ENCODE measurements around the gene SLC23A2.

SLC23A2 gene

DNA sequence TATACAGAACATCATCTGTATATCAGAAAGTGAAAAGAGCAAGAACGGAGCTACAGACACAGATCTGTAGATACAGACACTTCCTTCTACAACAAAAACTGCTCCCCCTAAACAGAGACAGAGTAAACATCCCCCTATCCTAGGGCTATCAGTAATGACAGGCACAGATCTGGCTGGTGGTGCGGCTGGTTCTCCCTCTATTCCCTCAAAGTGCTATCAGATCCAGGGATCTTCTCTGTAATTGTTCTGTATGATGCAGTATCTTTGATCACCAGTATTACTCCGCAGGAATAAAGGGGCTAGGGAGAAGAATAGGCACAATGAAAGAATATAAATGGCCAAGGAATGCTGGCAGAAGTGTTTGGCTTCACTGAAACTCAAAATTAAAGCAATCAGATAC is 80.7 kb downstream of the SLC23A2 start:
- Mint-ChIP-seq H3K9me3 (no peaks in the 10 kb centered on the region), H3K27me3 (no peaks in the 10 kb centered on the region), H3K36me3 (ENCODE audit: low read depth) (peaks cover 3% of the 10 kb centered on the region), H3K27ac (no peak overlapping the region), H3K4me1 (no peaks in the 10 kb centered on the region), H3K4me3 (no peak overlapping the region)
- no peak for ATAC-seq
- DNase-seq: no peak

DNA sequence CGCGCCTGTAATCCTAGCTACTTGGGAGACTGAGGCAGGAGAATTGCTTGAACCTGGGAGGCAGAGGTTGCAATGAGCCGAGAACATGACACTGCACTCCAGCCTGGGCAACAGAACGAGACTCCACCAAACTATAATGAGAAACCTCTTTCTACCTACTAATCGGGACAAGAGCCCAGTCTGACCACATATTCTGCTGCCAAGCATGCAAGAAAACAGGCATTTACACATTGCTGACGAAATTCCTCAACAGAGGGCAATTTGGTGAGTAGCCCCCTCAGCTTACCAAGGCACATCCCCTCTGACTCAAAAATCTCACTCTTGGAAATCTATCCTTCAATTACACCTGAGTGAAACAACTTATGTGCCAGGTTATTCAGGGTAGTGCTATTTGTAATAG is 81.2 kb downstream of the SLC23A2 start:
- H3K36me3 Mint-ChIP-seq (ENCODE audit: low read depth): peaks cover 1% of the 10 kb centered on the region
- no peak for ATAC-seq

DNA sequence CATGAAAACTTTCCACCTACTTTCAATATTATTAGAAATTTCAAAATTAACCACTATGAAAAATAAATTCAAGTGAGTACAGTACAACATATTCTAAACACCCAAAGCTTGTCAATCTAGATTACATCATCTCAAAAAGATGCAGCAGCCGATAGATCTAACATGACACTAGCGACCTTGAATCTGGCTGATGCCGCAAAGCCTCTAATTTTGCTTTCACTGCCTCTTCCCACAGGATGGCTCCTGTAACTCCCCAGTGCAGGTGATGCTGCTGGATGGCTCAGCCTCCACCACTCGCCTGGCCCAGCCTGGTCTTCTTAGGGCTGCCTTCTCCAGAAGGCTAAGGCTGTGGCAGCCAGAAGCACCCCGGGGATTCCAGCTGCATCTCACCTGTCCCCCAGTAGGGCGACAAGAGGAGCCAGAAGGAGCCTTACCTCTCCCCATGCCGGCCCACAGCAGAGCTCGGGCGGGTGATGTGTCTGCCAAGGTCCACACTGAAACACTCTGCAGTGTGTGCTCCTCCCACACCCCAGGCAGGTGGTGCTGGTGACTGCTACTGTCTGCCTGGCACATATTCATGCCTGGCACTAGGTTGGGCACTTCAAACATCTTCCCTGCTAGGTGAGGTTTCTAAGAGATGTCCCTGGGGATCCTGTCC is 82.1 kb downstream of the SLC23A2 start:
- H3K27ac Mint-ChIP-seq: no peak overlapping the region
- ATAC-seq (no peak), DNase-seq (no peak)

More for the DNA sequence above, 81.2 kb downstream of the SLC23A2 start:
- H3K9me3 Mint-ChIP-seq: no peaks in the 10 kb centered on the region
- no peak overlapping the region for H3K27ac Mint-ChIP-seq
- no peak for DNase-seq
- no peak overlapping the region for H3K4me3 Mint-ChIP-seq
- no peaks in the 10 kb centered on the region for H3K4me1 Mint-ChIP-seq
- H3K27me3 Mint-ChIP-seq: no peaks in the 10 kb centered on the region

DNA sequence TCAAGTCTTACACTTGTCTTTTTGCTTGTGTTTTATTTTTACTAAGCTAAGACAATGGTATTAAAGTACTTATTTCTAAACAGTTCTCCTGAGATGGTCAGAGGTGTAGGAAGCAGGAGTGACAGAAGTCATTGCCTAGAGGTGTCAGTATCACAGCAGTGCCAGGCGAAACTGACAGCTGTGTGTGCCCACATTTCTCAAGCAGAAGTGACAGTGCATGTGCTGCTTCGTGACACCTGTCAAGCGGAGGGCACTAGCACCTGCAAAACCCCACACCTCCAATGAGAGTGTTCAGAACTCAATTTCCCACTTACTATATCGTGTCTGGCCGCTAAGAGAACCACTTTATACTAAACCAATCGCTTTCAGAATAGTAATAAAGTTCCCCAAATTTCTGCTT is 82.8 kb downstream of the SLC23A2 start:
- no peak for DNase-seq
- Mint-ChIP-seq H3K4me3 (no peak overlapping the region), H3K27ac (no peak overlapping the region), H3K9me3 (no peaks in the 10 kb centered on the region), H3K4me1 (no peaks in the 10 kb centered on the region), H3K36me3 (ENCODE audit: low read depth) (peaks cover 2% of the 10 kb centered on the region), H3K27me3 (no peaks in the 10 kb centered on the region)
- no peak for ATAC-seq

More for the DNA sequence above, 82.1 kb downstream of the SLC23A2 start:
- H3K27me3 Mint-ChIP-seq: no peaks in the 10 kb centered on the region
- H3K4me1 Mint-ChIP-seq: no peaks in the 10 kb centered on the region
- no peak overlapping the region for H3K4me3 Mint-ChIP-seq
- no peaks in the 10 kb centered on the region for H3K36me3 Mint-ChIP-seq (ENCODE audit: low read depth)
- H3K9me3 Mint-ChIP-seq: no peaks in the 10 kb centered on the region

DNA sequence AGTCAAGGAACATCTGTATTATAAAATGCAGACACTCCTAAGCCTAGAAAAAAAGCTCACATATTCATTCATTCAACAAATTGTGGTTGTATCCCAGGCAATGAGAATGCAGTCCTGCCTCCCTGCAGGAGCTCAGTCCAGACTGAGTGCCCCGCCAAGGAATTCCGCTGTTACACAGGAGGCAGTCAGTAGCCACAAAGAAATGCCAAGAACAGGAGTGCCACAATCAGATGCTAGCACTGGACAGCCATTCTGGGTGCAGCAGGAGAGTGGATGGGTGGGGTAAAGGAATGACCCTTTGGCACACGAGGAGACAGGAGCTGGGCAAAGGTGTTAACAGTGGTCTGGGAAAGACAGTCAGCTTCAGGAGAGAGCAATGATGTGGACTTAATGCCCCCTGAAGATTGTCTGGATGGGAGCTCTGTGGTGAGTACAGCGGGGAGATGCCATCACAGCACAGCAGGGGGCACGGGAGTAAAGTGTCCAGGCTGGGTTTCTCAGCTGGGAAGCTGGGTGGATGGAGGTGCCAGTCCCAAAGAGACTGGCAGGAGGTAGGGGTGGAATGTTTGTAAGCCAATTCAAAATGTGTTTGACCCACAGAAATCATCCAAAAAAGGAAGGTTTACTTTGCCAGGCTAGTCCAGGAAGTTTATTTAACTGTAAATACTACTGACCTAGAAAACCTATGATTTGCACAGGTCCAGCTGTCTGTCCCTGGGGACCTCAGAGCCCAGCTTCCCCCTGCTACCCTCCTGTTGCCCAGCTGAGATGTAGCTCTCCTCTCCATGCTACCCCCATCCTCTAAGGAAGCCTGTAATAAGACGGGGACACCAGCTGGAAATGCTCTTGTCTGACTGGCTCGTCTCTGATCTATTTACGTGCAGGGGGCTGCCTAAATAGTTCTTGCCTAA is 84.1 kb downstream of the SLC23A2 start:
- no peak overlapping the region for H3K4me3 Mint-ChIP-seq
- no peak overlapping the region for H3K27ac Mint-ChIP-seq
- no peaks in the 10 kb centered on the region for H3K27me3 Mint-ChIP-seq
- no peak for ATAC-seq
- H3K36me3 Mint-ChIP-seq (ENCODE audit: low read depth): peaks cover 7% of the 10 kb centered on the region
- no peak for DNase-seq
- no peaks in the 10 kb centered on the region for H3K9me3 Mint-ChIP-seq
- peaks cover 6% of the 10 kb centered on the region for H3K4me1 Mint-ChIP-seq

DNA sequence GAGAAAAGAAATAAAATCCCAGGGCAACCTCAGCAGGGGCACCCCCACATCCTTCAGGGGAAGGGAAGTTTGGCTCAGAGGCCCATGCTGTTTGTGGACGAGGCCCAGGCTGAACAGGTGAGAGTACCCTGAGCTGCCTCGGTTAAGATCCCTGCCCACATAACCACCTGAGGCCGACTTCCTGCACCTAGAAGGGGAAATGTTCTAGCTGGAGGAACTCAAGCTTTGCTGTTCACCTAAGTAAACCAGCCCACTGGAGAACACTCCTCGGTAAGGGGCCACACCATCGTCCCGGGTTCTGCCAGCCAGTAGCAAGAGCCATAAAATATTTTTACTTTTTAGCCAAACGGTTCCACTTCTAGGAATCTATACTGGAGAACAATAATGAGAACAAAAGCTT is 88.2 kb downstream of the SLC23A2 start:
- Mint-ChIP-seq H3K27me3 (no peaks in the 10 kb centered on the region), H3K9me3 (no peaks in the 10 kb centered on the region), H3K4me1 (peaks cover 8% of the 10 kb centered on the region), H3K27ac (no peak overlapping the region), H3K4me3 (no peak overlapping the region), H3K36me3 (ENCODE audit: low read depth) (peaks cover 19% of the 10 kb centered on the region)
- ATAC-seq (no peak), DNase-seq (no peak)

DNA sequence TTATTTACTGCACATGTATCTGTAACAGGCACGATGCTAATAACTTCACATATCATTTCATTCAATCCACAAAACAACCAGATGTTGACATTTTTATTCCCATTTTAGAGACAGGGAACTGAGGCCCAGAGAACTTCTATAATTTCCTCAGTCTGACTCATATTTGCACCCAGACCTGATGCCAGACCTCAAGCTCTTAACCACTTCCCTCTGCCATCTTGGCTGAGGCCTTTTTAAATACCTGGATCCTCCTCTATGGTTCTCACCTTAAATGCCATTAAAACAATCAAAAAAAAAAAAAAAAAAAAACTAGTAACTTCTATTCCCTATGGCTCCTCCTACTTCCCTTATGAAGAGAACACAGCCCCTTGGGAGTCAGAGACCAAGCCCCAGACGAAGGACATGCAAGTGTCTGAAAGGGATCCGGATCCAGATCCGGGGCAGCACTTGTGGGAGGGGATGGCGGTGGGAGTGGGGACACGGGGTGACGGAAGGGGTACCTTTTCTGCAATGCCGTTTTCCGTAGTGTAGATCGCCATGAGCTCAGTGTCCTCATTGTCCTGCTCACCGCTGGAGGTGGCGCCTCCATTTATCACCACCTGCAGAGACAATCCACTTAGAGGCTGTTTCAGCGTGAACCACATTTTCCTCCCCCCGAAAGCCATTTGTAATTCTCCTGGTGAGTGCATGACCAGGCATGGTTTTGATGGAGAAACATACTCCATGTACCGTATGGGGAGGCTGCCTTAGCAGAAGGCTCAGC is 88.7 kb downstream of the SLC23A2 start:
- Mint-ChIP-seq H3K27me3 (no peaks in the 10 kb centered on the region), H3K36me3 (ENCODE audit: low read depth) (peaks cover 22% of the 10 kb centered on the region), H3K27ac (no peak overlapping the region), H3K4me3 (no peak overlapping the region), H3K9me3 (no peaks in the 10 kb centered on the region), H3K4me1 (peaks cover 8% of the 10 kb centered on the region)
- no peak for DNase-seq
- no peak for ATAC-seq

DNA sequence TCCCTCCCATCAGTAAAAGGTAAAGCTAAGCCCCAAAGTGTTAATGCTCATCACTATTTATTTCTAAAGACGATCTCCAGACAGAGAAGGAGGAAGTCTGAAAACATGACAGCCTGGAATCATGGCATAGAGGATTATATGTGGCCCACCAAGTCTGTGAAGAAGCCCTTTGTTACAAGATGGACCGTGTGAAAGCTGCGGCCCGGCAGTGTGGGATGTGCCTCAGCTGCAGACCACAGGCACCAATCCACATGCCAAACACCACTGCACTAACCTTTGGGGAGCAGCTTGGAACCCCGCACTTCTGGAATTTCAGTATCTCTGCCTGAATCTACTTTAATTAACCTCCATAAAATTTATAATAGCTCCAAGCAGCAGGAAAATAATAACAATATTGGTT is 90.4 kb downstream of the SLC23A2 start:
- Mint-ChIP-seq H3K4me1 (peaks cover 8% of the 10 kb centered on the region), H3K4me3 (no peak overlapping the region), H3K27me3 (no peaks in the 10 kb centered on the region), H3K9me3 (no peaks in the 10 kb centered on the region), H3K27ac (no peak overlapping the region), H3K36me3 (ENCODE audit: low read depth) (peaks cover 22% of the 10 kb centered on the region)
- ATAC-seq (no peak), DNase-seq (no peak)

DNA sequence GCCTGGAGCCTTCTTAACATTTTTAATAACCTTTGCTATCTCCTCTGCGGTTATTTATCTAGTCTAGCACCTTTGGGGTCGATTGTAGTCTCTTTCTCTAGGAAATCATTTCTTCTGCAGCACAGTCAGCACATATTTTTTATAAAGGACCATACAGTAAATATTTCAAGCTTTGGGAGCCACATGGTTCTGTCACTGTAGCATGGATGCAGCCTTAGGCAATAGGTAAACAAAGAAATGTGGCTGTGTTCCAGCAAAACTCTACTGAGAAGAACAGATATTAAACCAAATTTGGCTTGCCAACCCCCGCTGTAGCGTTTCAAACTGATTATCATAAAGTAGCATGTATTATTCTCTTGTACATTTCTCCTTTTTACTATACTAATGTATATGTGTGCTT is 95.7 kb downstream of the SLC23A2 start:
- DNase-seq: no peak
- Mint-ChIP-seq H3K27me3 (no peaks in the 10 kb centered on the region), H3K4me3 (no peak overlapping the region), H3K27ac (no peak overlapping the region), H3K9me3 (no peaks in the 10 kb centered on the region), H3K4me1 (no peaks in the 10 kb centered on the region), H3K36me3 (ENCODE audit: low read depth) (peaks cover 17% of the 10 kb centered on the region)
- ATAC-seq: no peak

DNA sequence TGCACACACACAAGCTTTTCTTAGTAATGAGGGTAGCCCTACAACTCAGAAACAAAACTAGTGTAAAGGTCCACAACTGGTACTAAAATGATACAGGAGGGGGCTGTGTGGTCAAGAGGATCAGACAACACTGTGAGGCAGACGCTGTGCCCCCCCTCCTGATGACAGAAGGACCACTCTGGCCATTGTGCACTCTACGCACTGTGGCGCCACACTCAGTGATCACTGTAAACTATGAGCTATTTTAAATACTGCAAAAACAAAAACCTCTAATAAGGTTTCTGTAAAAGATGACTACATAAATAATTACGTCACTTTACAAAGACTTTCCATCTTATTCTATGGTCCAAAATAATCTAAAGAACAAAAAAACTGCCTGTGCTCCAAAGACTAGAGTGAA is 96.1 kb downstream of the SLC23A2 start:
- no peaks in the 10 kb centered on the region for H3K27me3 Mint-ChIP-seq
- DNase-seq (no peak), ATAC-seq (no peak)
- no peaks in the 10 kb centered on the region for H3K9me3 Mint-ChIP-seq
- H3K4me1 Mint-ChIP-seq: no peaks in the 10 kb centered on the region
- no peak overlapping the region for H3K27ac Mint-ChIP-seq
- peaks cover 19% of the 10 kb centered on the region for H3K36me3 Mint-ChIP-seq (ENCODE audit: low read depth)
- no peak overlapping the region for H3K4me3 Mint-ChIP-seq

DNA sequence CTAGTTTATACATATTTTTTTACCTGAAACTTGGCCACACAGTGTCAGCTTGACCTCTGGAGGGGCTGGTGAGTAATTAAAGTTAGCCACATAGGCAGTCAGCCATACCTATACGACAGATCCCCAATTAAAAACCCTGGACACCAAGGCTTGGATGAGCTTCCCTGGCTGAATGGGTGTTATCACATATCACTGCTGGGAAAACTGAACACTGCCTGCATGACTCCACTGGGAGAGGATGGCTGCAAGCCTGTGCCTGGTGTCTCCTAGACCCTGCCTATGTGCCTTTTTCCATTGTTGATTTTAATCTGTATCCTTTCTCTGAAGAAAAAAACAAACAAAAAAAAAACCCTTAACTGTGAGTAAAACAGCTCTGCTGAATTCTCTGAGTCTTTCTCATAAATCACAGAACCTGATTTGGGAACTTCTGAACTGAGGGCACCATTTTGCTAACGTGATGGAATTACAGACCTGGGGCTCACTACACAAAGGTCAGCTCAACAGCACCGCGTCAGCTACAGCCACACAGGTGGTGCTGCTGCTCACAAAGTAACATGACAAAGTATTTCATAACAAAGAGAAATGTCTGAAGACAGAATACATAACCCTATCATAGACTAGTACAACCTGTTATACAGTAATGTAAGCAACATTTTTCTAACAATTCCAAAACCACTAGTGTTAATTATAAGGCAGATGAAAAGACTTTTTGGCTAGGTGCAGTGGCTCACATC is 97.0 kb downstream of the SLC23A2 start:
- no peak for DNase-seq
- Mint-ChIP-seq H3K4me3 (no peak overlapping the region), H3K9me3 (no peaks in the 10 kb centered on the region), H3K4me1 (no peaks in the 10 kb centered on the region), H3K36me3 (ENCODE audit: low read depth) (peaks cover 19% of the 10 kb centered on the region), H3K27ac (no peak overlapping the region), H3K27me3 (no peaks in the 10 kb centered on the region)
- no peak for ATAC-seq

DNA sequence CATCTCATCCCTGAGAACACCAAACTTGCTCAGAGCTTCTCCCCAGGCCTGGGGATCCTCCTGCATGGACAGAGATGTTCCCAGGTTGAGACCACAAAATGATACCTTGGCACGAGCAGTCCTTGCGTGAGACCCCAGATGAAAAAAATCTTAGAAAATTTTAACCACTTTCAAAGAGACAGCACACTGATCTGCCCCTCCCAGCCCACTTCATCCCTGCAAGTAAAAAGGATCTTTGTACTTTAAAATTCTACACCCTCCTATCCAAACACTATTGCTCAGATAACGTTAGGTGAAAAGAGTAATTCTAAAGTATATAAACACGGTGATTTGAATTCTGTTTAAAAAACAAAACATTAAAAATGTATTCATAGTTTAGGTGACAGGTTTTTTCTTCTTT is 98.5 kb downstream of the SLC23A2 start:
- H3K9me3 Mint-ChIP-seq: no peaks in the 10 kb centered on the region
- H3K4me3 Mint-ChIP-seq: no peak overlapping the region
- no peak overlapping the region for H3K27ac Mint-ChIP-seq
- DNase-seq: no peak
- H3K27me3 Mint-ChIP-seq: no peaks in the 10 kb centered on the region
- H3K4me1 Mint-ChIP-seq: no peaks in the 10 kb centered on the region
- peaks cover 14% of the 10 kb centered on the region for H3K36me3 Mint-ChIP-seq (ENCODE audit: low read depth)
- ATAC-seq: no peak

DNA sequence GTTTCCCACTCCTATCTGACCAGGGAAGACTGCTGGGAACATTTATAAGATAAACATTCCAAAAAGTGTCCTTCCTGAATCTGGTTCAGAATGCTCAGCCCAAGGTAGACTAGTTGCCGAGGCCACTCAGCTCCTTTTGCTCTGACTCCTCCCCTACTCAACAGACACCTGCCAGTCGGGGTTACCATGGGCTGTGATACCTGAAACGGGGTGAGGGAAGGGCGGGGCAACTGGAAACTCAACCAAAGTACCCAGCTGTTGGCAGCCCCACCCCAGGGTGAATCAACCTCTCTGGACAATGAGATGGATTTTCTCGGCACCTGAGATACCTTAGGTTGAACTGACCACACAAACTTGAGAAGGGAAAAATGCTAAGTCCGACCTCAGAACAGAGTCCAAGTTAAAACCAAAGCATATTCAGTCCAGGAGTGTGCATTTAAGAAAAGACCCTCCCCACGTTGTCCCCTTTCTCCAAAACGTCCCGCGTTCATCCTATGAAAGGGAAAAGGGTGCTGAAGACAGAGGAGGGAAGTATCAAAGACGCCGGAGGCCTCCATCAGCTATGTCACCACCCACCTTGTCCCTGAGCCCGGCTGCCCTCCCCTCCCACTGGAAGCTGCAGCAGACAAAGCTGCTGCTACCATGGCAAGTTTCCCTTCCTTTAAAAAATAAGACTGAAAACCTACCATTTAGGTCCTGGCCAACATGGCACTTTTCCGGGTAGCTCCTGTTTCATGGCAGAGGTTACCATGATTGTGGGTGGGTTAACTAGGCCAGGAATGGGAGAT is 100.1 kb downstream of the SLC23A2 start:
- H3K27me3 Mint-ChIP-seq: no peaks in the 10 kb centered on the region
- H3K4me1 Mint-ChIP-seq: no peaks in the 10 kb centered on the region
- H3K4me3 Mint-ChIP-seq: no peak overlapping the region
- no peaks in the 10 kb centered on the region for H3K9me3 Mint-ChIP-seq
- DNase-seq (no peak), ATAC-seq (no peak)
- H3K27ac Mint-ChIP-seq: no peak overlapping the region
- peaks cover 14% of the 10 kb centered on the region for H3K36me3 Mint-ChIP-seq (ENCODE audit: low read depth)

All from activated naive CD8-positive, alpha-beta T cell treated with anti-CD3 and anti-CD28 coated beads, Interleukin-2, amount 50 U/mL, for 24 hours (primary cell).